ENCODE measurements around the gene MN1. TPM values are rescaled to one million over a fixed set of nuclear protein-coding genes. Genes with fewer than 3 reads are reported as not detected.

The MN1 gene
- total and polyA plus RNA-seq, 2 donors (not counting 1 experiment from before 2014, with no cell fraction given), result 0.02 to 0.12 TPM

GRCh38 chr22:27705408-27706080 is 96.0 kb downstream of the MN1 start:
- no peaks in the 10 kb centered on the region for H3K4me1 Mint-ChIP-seq
- no peak overlapping the region for H3K4me2 ChIP-seq (replicated peaks; ENCODE audit: low read depth, low read length, poor library complexity, severe bottlenecking)
- H3K27ac Mint-ChIP-seq, result no peak overlapping the region
- intact Hi-C loops (cut with micrococcal nuclease), result no loop called here
- H3K9ac ChIP-seq (ENCODE audit: low read length), result no peak overlapping the region
- DNase-seq, result no peak
- no peak for ATAC-seq (ENCODE audit: low read depth)
- H4K20me1 ChIP-seq (ENCODE audit: control insufficient read depth, insufficient read depth, low read length, poor library complexity, severe bottlenecking), result no peaks in the 10 kb centered on the region
- no peak overlapping the region for H3K4me3 Mint-ChIP-seq
- WGBS (ENCODE audit: insufficient coverage), result 67% methylated on average over 6 of the region's 12 CpGs
- CTCF ChIA-PET, result no interaction called here
- H3K27me3 ChIP-seq (replicated peaks in 1 of 4; ENCODE audit: control extremely low read depth in 1 of 4, control insufficient read depth in 3 of 4, insufficient read depth in 4 of 4, low read length in 3 of 4), result no peaks in the 10 kb centered on the region
- no peaks in the 10 kb centered on the region for H3K4me1 ChIP-seq (ENCODE audit: control insufficient read depth in 2 of 2, insufficient read depth in 2 of 2, low read length in 2 of 2)
- no peaks in the 10 kb centered on the region for H3K36me3 ChIP-seq (replicated peaks in 1 of 2; ENCODE audit: control extremely low read depth in 1 of 2, control insufficient read depth in 1 of 2, extremely low read depth in 1 of 2, insufficient read depth in 2 of 2, low read length in 1 of 2)
- H3K9me3 Mint-ChIP-seq (ENCODE audit: insufficient read depth), result peaks cover 8% of the 10 kb centered on the region
- H3K79me2 ChIP-seq (ENCODE audit: control insufficient read depth, insufficient read depth, low read length), result no peaks in the 10 kb centered on the region
- no peak overlapping the region for H3K27ac ChIP-seq (ENCODE audit: low read length in 2 of 2)
- TF ChIP-seq CTCF (IDR thresholded peaks at IDR 0.05) (no peak), EZH2 (IDR thresholded peaks at IDR 0.05; ENCODE audit: borderline replicate concordance, insufficient read depth, low read depth, low read length, poor library complexity, severe bottlenecking) (no peak)
- no peak overlapping the region for H3K4me3 ChIP-seq (ENCODE audit: control extremely low read depth in 1 of 5, extremely low read depth in 1 of 5, insufficient read depth in 1 of 5, low read depth in 2 of 5, low read length in 4 of 5)
- no peak overlapping the region for H2AFZ ChIP-seq (ENCODE audit: insufficient read depth, low read depth, low read length, poor library complexity, severe bottlenecking)
- H3K9me3 ChIP-seq (ENCODE audit: control extremely low read depth in 1 of 3, control insufficient read depth in 2 of 3, insufficient read depth in 1 of 3, low read length in 2 of 3), result peaks cover 0 to 28% (median 0%) of the 10 kb centered on the region in 3 donors
- H3K27me3 Mint-ChIP-seq, result peaks cover 8% of the 10 kb centered on the region
- POLR2A ChIA-PET, result no interaction called here

GRCh38 chr22:27704581-27704980 is 97.0 kb downstream of the MN1 start:
- H3K27me3 ChIP-seq (replicated peaks in 1 of 4; ENCODE audit: control extremely low read depth in 1 of 4, control insufficient read depth in 3 of 4, insufficient read depth in 4 of 4, low read length in 3 of 4), result no peaks in the 10 kb centered on the region
- H3K27ac ChIP-seq (ENCODE audit: low read length in 2 of 2), result no peak overlapping the region
- peaks cover 0 to 24% (median 0%) of the 10 kb centered on the region in 3 donors for H3K9me3 ChIP-seq (ENCODE audit: control extremely low read depth in 1 of 3, control insufficient read depth in 2 of 3, insufficient read depth in 1 of 3, low read length in 2 of 3)
- TF ChIP-seq CTCF (IDR thresholded peaks at IDR 0.05) (no peak), EZH2 (IDR thresholded peaks at IDR 0.05; ENCODE audit: borderline replicate concordance, insufficient read depth, low read depth, low read length, poor library complexity, severe bottlenecking) (no peak)
- no peaks in the 10 kb centered on the region for H3K4me1 ChIP-seq (ENCODE audit: control insufficient read depth in 2 of 2, insufficient read depth in 2 of 2, low read length in 2 of 2)
- DNase-seq (no peak), ATAC-seq (ENCODE audit: low read depth) (no peak)
- no peak overlapping the region for H3K9ac ChIP-seq (ENCODE audit: low read length)
- H2AFZ ChIP-seq (ENCODE audit: insufficient read depth, low read depth, low read length, poor library complexity, severe bottlenecking), result no peak overlapping the region
- no peaks in the 10 kb centered on the region for H3K4me1 Mint-ChIP-seq
- H3K27ac Mint-ChIP-seq, result no peak overlapping the region
- H3K9me3 Mint-ChIP-seq (ENCODE audit: insufficient read depth), result peaks cover 5% of the 10 kb centered on the region
- no peak overlapping the region for H3K4me2 ChIP-seq (replicated peaks; ENCODE audit: low read depth, low read length, poor library complexity, severe bottlenecking)
- POLR2A ChIA-PET, result no interaction called here
- CTCF ChIA-PET, result no interaction called here
- intact Hi-C loops (cut with micrococcal nuclease), result no loop called here
- H3K4me3 ChIP-seq (ENCODE audit: control extremely low read depth in 1 of 5, extremely low read depth in 1 of 5, insufficient read depth in 1 of 5, low read depth in 2 of 5, low read length in 4 of 5), result no peak overlapping the region
- H3K27me3 Mint-ChIP-seq, result peaks cover 5% of the 10 kb centered on the region
- no peaks in the 10 kb centered on the region for H3K36me3 ChIP-seq (replicated peaks in 1 of 2; ENCODE audit: control extremely low read depth in 1 of 2, control insufficient read depth in 1 of 2, extremely low read depth in 1 of 2, insufficient read depth in 2 of 2, low read length in 1 of 2)
- no peaks in the 10 kb centered on the region for H4K20me1 ChIP-seq (ENCODE audit: control insufficient read depth, insufficient read depth, low read length, poor library complexity, severe bottlenecking)
- no peak overlapping the region for H3K4me3 Mint-ChIP-seq
- 100% methylated on average over 4 of the region's 6 CpGs for WGBS (ENCODE audit: insufficient coverage)
- no peaks in the 10 kb centered on the region for H3K79me2 ChIP-seq (ENCODE audit: control insufficient read depth, insufficient read depth, low read length)
